Memory B cell (primary cell): Measurements from ENCODE around the gene ATP11A.

Experiments used
- ATAC-seq: fragments of 150-1000 bp; cut with Tn5 transposase; 2 replicates; pipeline ENCODE4 v1.10.0; 2021; ENCODE audit warnings: low read depth, mild to moderate bottlenecking, moderate library complexity
- DNase-seq, 2 donors: peaks; one replicate each; pipeline ENCODE4 v3.0.0; 2022; ENCODE audit warnings: low spot score in 2 of 2
- H3K27ac Mint-ChIP-seq: one replicate; pipeline ENCODE4 v1.8.0; 2022; ENCODE audit warnings: mild to moderate bottlenecking, moderate library complexity, mixed read lengths
- H3K27me3 Mint-ChIP-seq: one replicate; pipeline ENCODE4 v1.8.0; 2022; ENCODE audit warnings: mixed read lengths
- H3K36me3 Mint-ChIP-seq: one replicate; pipeline ENCODE4 v1.8.0; 2022; ENCODE audit warnings: mild to moderate bottlenecking, mixed read lengths
- H3K4me1 Mint-ChIP-seq: one replicate; pipeline ENCODE4 v1.8.0; 2022; ENCODE audit warnings: mixed read lengths
- H3K4me3 Mint-ChIP-seq: one replicate; pipeline ENCODE4 v1.8.0; 2022; ENCODE audit warnings: mild to moderate bottlenecking, moderate library complexity, mixed read lengths
- H3K9me3 Mint-ChIP-seq: one replicate; pipeline ENCODE4 v1.8.0; 2022; ENCODE audit warnings: mixed read lengths

The ATP11A gene

GRCh38 chr13:112814905-112815585 is 125.2 kb downstream of the ATP11A start:
- no peak for DNase-seq
- H3K4me1 Mint-ChIP-seq, result peaks cover 2% of the 10 kb centered on the region
- peaks cover 49% of the 10 kb centered on the region for H3K36me3 Mint-ChIP-seq
- no peaks in the 10 kb centered on the region for H3K27me3 Mint-ChIP-seq
- H3K9me3 Mint-ChIP-seq, result no peaks in the 10 kb centered on the region
- H3K27ac Mint-ChIP-seq, result no peak overlapping the region
- ATAC-seq, result no peak
- no peak overlapping the region for H3K4me3 Mint-ChIP-seq

GRCh38 chr13:112815871-112816270 is 126.0 kb downstream of the ATP11A start:
- Mint-ChIP-seq H3K27ac (no peak overlapping the region), H3K9me3 (no peaks in the 10 kb centered on the region), H3K4me1 (peaks cover 2% of the 10 kb centered on the region), H3K36me3 (peaks cover 49% of the 10 kb centered on the region), H3K27me3 (no peaks in the 10 kb centered on the region), H3K4me3 (no peak overlapping the region)
- DNase-seq (no peak), ATAC-seq (no peak)

GRCh38 chr13:112818040-112818697 is 128.3 kb downstream of the ATP11A start:
- H3K27me3 Mint-ChIP-seq, result no peaks in the 10 kb centered on the region
- no peak for DNase-seq
- H3K9me3 Mint-ChIP-seq, result no peaks in the 10 kb centered on the region
- H3K4me3 Mint-ChIP-seq, result no peak overlapping the region
- no peak for ATAC-seq
- no peak overlapping the region for H3K27ac Mint-ChIP-seq
- peaks cover 42% of the 10 kb centered on the region for H3K36me3 Mint-ChIP-seq
- H3K4me1 Mint-ChIP-seq, result no peaks in the 10 kb centered on the region

GRCh38 chr13:112818698-112819045 is 128.8 kb downstream of the ATP11A start:
- H3K27ac Mint-ChIP-seq, result no peak overlapping the region
- H3K4me1 Mint-ChIP-seq, result no peaks in the 10 kb centered on the region
- H3K27me3 Mint-ChIP-seq, result no peaks in the 10 kb centered on the region
- peaks cover 41% of the 10 kb centered on the region for H3K36me3 Mint-ChIP-seq
- DNase-seq (no peak), ATAC-seq (no peak)
- H3K9me3 Mint-ChIP-seq, result no peaks in the 10 kb centered on the region
- no peak overlapping the region for H3K4me3 Mint-ChIP-seq

GRCh38 chr13:112819111-112819510 is 129.3 kb downstream of the ATP11A start:
- H3K9me3 Mint-ChIP-seq, result no peaks in the 10 kb centered on the region
- no peaks in the 10 kb centered on the region for H3K4me1 Mint-ChIP-seq
- ATAC-seq (no peak), DNase-seq (no peak)
- H3K36me3 Mint-ChIP-seq, result peaks cover 42% of the 10 kb centered on the region
- no peak overlapping the region for H3K4me3 Mint-ChIP-seq
- H3K27ac Mint-ChIP-seq, result no peak overlapping the region
- H3K27me3 Mint-ChIP-seq, result no peaks in the 10 kb centered on the region

GRCh38 chr13:112819816-112820215 is 130.0 kb downstream of the ATP11A start:
- DNase-seq (no peak), ATAC-seq (no peak)
- Mint-ChIP-seq H3K27me3 (no peaks in the 10 kb centered on the region), H3K36me3 (peaks cover 42% of the 10 kb centered on the region), H3K9me3 (no peaks in the 10 kb centered on the region), H3K4me3 (no peak overlapping the region), H3K27ac (no peak overlapping the region), H3K4me1 (no peaks in the 10 kb centered on the region)

GRCh38 chr13:112820318-112820717 is 130.5 kb downstream of the ATP11A start:
- Mint-ChIP-seq H3K36me3 (peaks cover 43% of the 10 kb centered on the region), H3K4me1 (no peaks in the 10 kb centered on the region), H3K9me3 (no peaks in the 10 kb centered on the region), H3K27me3 (no peaks in the 10 kb centered on the region), H3K4me3 (no peak overlapping the region), H3K27ac (no peak overlapping the region)
- no peak for DNase-seq
- ATAC-seq, result no peak

- Mint-ChIP-seq H3K36me3 (peaks cover 37% of the 10 kb centered on the region), H3K4me1 (no peaks in the 10 kb centered on the region), H3K9me3 (no peaks in the 10 kb centered on the region), H3K27ac (no peak overlapping the region), H3K4me3 (no peak overlapping the region), H3K27me3 (no peaks in the 10 kb centered on the region)
- no peak for DNase-seq
- ATAC-seq, result no peak
These were observed 131.7 kb downstream of the ATP11A start for GRCh38 chr13:112821340-112822055.

- DNase-seq, result no peak
- no peak for ATAC-seq
- Mint-ChIP-seq H3K4me3 (no peak overlapping the region), H3K27ac (no peak overlapping the region), H3K27me3 (no peaks in the 10 kb centered on the region), H3K9me3 (no peaks in the 10 kb centered on the region), H3K36me3 (peaks cover 33% of the 10 kb centered on the region), H3K4me1 (no peaks in the 10 kb centered on the region)
These were observed 133.0 kb downstream of the ATP11A start for GRCh38 chr13:112822851-112823250.

GRCh38 chr13:112824429-112824828 is 134.6 kb downstream of the ATP11A start:
- no peaks in the 10 kb centered on the region for H3K4me1 Mint-ChIP-seq
- H3K36me3 Mint-ChIP-seq, result peaks cover 24% of the 10 kb centered on the region
- no peaks in the 10 kb centered on the region for H3K27me3 Mint-ChIP-seq
- no peak for ATAC-seq
- no peaks in the 10 kb centered on the region for H3K9me3 Mint-ChIP-seq
- DNase-seq, result no peak
- no peak overlapping the region for H3K27ac Mint-ChIP-seq
- no peak overlapping the region for H3K4me3 Mint-ChIP-seq

- no peak overlapping the region for H3K4me3 Mint-ChIP-seq
- peaks cover 22% of the 10 kb centered on the region for H3K36me3 Mint-ChIP-seq
- H3K27me3 Mint-ChIP-seq, result no peaks in the 10 kb centered on the region
- no peak for DNase-seq
- no peaks in the 10 kb centered on the region for H3K4me1 Mint-ChIP-seq
- ATAC-seq, result no peak
- H3K27ac Mint-ChIP-seq, result no peak overlapping the region
- H3K9me3 Mint-ChIP-seq, result no peaks in the 10 kb centered on the region
These were observed 135.2 kb downstream of the ATP11A start for GRCh38 chr13:112825071-112825470.

GRCh38 chr13:112825875-112826274 is 136.0 kb downstream of the ATP11A start:
- Mint-ChIP-seq H3K27ac (no peak overlapping the region), H3K9me3 (no peaks in the 10 kb centered on the region), H3K4me3 (no peak overlapping the region), H3K4me1 (no peaks in the 10 kb centered on the region), H3K27me3 (no peaks in the 10 kb centered on the region), H3K36me3 (peaks cover 22% of the 10 kb centered on the region)
- no peak for DNase-seq
- ATAC-seq, result no peak

- DNase-seq (no peak), ATAC-seq (no peak)
- no peak overlapping the region for H3K27ac Mint-ChIP-seq
- no peak overlapping the region for H3K4me3 Mint-ChIP-seq
- no peaks in the 10 kb centered on the region for H3K4me1 Mint-ChIP-seq
- no peaks in the 10 kb centered on the region for H3K9me3 Mint-ChIP-seq
- no peaks in the 10 kb centered on the region for H3K27me3 Mint-ChIP-seq
- H3K36me3 Mint-ChIP-seq, result peaks cover 23% of the 10 kb centered on the region
These were observed 136.7 kb downstream of the ATP11A start for GRCh38 chr13:112826565-112826964.

- Mint-ChIP-seq H3K4me1 (no peaks in the 10 kb centered on the region), H3K27ac (no peak overlapping the region), H3K4me3 (no peak overlapping the region), H3K36me3 (peaks cover 38% of the 10 kb centered on the region), H3K27me3 (no peaks in the 10 kb centered on the region), H3K9me3 (no peaks in the 10 kb centered on the region)
- DNase-seq (no peak), ATAC-seq (no peak)
These were observed 138.4 kb downstream of the ATP11A start for GRCh38 chr13:112828082-112828699.
